IMR-90 (cell line): Measurements from ENCODE around the gene ME3. TPM values are rescaled to one million over a fixed set of nuclear protein-coding genes. Genes with fewer than 3 reads are reported as not detected.

Experiments
- ATAC-seq: fragments of 200-7000 bp; cut with Tn5 transposase; 2 replicates; pipeline ENCODE4 v1.9.1; 2020; ENCODE audit warnings: low read depth, mild to moderate bottlenecking, moderate library complexity
- BruUV-seq: library from RNA; stranded (reverse); fragments of 400-500 nt; replicated peaks from 2 replicates; lab custom pipeline; 2021; lab: Mats Ljungman, UMichigan
- CTCF ChIA-PET: fragments of 300-600 bp; formaldehyde crosslinking; extraction: SDS; loops from one replicate; lab custom pipeline; 2021; ENCODE audit warnings: antibody characterized with exemption; lab: Yijun Ruan, JAX
- POLR2A ChIA-PET: fragments of 300-600 bp; sonication (Branson Sonifier 250); formaldehyde crosslinking; loops from one replicate; lab custom pipeline; 2022; ENCODE audit warnings: antibody characterized with exemption; ENCODE audit not compliant: unreplicated experiment; lab: Charles Lee
- DNase-seq: peaks from one replicate; pipeline ENCODE4 v3.0.0; 2013
- H2AFZ ChIP-seq: replicated peaks from 2 replicates; pipeline ENCODE3; 2013; ENCODE audit warnings: low read length, mild to moderate bottlenecking; ENCODE audit not compliant: poor library complexity
- H2AK5ac ChIP-seq: 2 replicates; pipeline ENCODE4 v1.6.1; 2013; ENCODE audit warnings: low read depth, low read length, inconsistent platforms
- H2AK9ac ChIP-seq: replicated peaks from 2 replicates; pipeline ENCODE3; 2013; ENCODE audit warnings: mild to moderate bottlenecking, low read depth, low read length, moderate library complexity; ENCODE audit not compliant: poor library complexity
- H2BK120ac ChIP-seq: 2 replicates; pipeline ENCODE4 v1.6.1; 2013; ENCODE audit warnings: low read depth, low read length, inconsistent platforms
- H2BK15ac ChIP-seq: 3 replicates; pipeline ENCODE4 v1.6.1; 2013; ENCODE audit warnings: low read depth, low read length, inconsistent platforms
- H2BK20ac ChIP-seq: 2 replicates; pipeline ENCODE4 v1.6.1; 2013; ENCODE audit warnings: low read depth, mild to moderate bottlenecking, inconsistent platforms, low read length, moderate library complexity
- H2BK5ac ChIP-seq: 2 replicates; pipeline ENCODE4 v1.6.1; 2013; ENCODE audit warnings: mild to moderate bottlenecking, low read depth, low read length, inconsistent platforms; ENCODE audit not compliant: poor library complexity, severe bottlenecking
- H3K14ac ChIP-seq: replicated peaks from 2 replicates; pipeline ENCODE4 v1.6.1; 2013; ENCODE audit warnings: low read depth, low read length, inconsistent platforms
- H3K18ac ChIP-seq: 2 replicates; pipeline ENCODE4 v1.6.1; 2013; ENCODE audit warnings: low read depth, low read length, control low read depth
- H3K23ac ChIP-seq: 2 replicates; pipeline ENCODE4 v1.6.1; 2013; ENCODE audit warnings: low read depth, low read length, inconsistent platforms
- H3K27ac ChIP-seq: 2 replicates; pipeline ENCODE4 v1.5.1; 2013; ENCODE audit warnings: mild to moderate bottlenecking, control low read depth, low read length; ENCODE audit not compliant: insufficient read depth
- H3K27me3 ChIP-seq: 2 replicates; pipeline ENCODE4 v1.6.1; 2013; ENCODE audit warnings: low read length; ENCODE audit not compliant: control insufficient read depth, insufficient read depth
- H3K36me3 ChIP-seq: 2 replicates; pipeline ENCODE4 v1.6.1; 2013; ENCODE audit warnings: low read length, mixed read lengths; ENCODE audit not compliant: control insufficient read depth, insufficient read depth
- H3K4ac ChIP-seq: 2 replicates; pipeline ENCODE4 v1.6.1; 2013; ENCODE audit warnings: low read depth, low read length, inconsistent platforms
- H3K4me1 ChIP-seq: 2 replicates; pipeline ENCODE4 v1.6.1; 2013; ENCODE audit warnings: low read length, mixed read lengths; ENCODE audit not compliant: control insufficient read depth, insufficient read depth
- H3K4me2 ChIP-seq: 2 replicates; pipeline ENCODE4 v1.6.1; 2013; ENCODE audit warnings: low read depth, mild to moderate bottlenecking, control low read depth, low read length, moderate library complexity
- H3K4me3 ChIP-seq: 2 replicates; pipeline ENCODE4 v1.5.1; 2013; ENCODE audit warnings: low read depth, mild to moderate bottlenecking, control low read depth, low read length, moderate library complexity; ENCODE audit not compliant: insufficient read depth
- H3K56ac ChIP-seq: 2 replicates; pipeline ENCODE4 v1.6.1; 2013; ENCODE audit warnings: low read length, inconsistent platforms; ENCODE audit not compliant: insufficient read depth; ENCODE audit errors: extremely low read depth
- H3K79me1 ChIP-seq, 2 experiments: 2 replicates each; pipeline ENCODE4 v1.6.1; 2013; ENCODE audit warnings: low read length in 2 of 2, inconsistent platforms in 1 of 2, low read depth in 1 of 2
- H3K9ac ChIP-seq: 2 replicates; pipeline ENCODE4 v1.6.1; 2013; ENCODE audit warnings: low read depth, low read length, control low read depth
- H3K9me1 ChIP-seq: 2 replicates; pipeline ENCODE4 v1.6.1; 2013; ENCODE audit warnings: low read length, inconsistent platforms; ENCODE audit not compliant: insufficient read depth
- H3K9me3 ChIP-seq: 2 replicates; pipeline ENCODE4 v1.6.1; 2013; ENCODE audit warnings: low read length; ENCODE audit not compliant: control insufficient read depth, insufficient read depth
- H4K20me1 ChIP-seq: 2 replicates; pipeline ENCODE4 v1.6.1; 2013; ENCODE audit warnings: low read length, inconsistent platforms; ENCODE audit not compliant: insufficient read depth
- H4K5ac ChIP-seq: 2 replicates; pipeline ENCODE4 v1.6.1; 2013; ENCODE audit warnings: mild to moderate bottlenecking, low read depth, low read length, control low read depth
- H4K8ac ChIP-seq, 2 experiments: 2 replicates each; pipeline ENCODE4 v1.6.1; 2013; ENCODE audit warnings: low read depth in 2 of 2, low read length in 2 of 2, control low read depth in 1 of 2, inconsistent platforms in 1 of 2
- H4K91ac ChIP-seq: 2 replicates; pipeline ENCODE4 v1.6.1; 2013; ENCODE audit warnings: low read depth, low read length, inconsistent platforms; ENCODE audit not compliant: insufficient read depth
- POLR2A ChIP-seq: IDR thresholded peaks from 2 replicates; pipeline ENCODE4 v1.6.1; 2012; ENCODE audit warnings: mild to moderate bottlenecking, low read depth, low read length
- RFX5 ChIP-seq: IDR thresholded peaks from 2 replicates; pipeline ENCODE4 v1.8.0; 2012; ENCODE audit warnings: low read depth, mild to moderate bottlenecking, low read length, moderate library complexity
- WGBS, 2 experiments: methylation state at CpG; one replicate each; pipeline versions ENCODE4 v1.1.5 to v1.1.7; 2013; ENCODE audit warnings: missing lambda C conversion rate in 2 of 2; ENCODE audit not compliant: insufficient read length in 1 of 2; ENCODE audit errors: extremely low coverage in 2 of 2; 5-methylcytosine and 5-hydroxymethylcytosine counted together
- dilution Hi-C: fragments of 300-500 bp; cut with HindIII; formaldehyde crosslinking; loops from one replicate; pipeline ENCODE4 v1.14.3; 2018; ENCODE audit warnings: low sequenced_read_pairs; ENCODE audit not compliant: unreplicated experiment
- in situ Hi-C: fragments of 300-500 bp; cut with MboI; formaldehyde crosslinking; loops from 3 replicates; pipeline ENCODE4 v1.14.3; 2019; ENCODE audit warnings: low sequenced_read_pairs, inconsistent platforms, mixed read lengths
- intact Hi-C: fragments of 100-400 bp; cut with micrococcal nuclease; formaldehyde crosslinking; loops from 2 replicates; pipeline ENCODE4 v1.10.0; 2022
- polyA plus RNA-seq, 3 experiments: library from polyadenylated mRNA; depleted of rRNA; stranded (reverse); fragments of >200 nt; gene quantifications; 2 replicates each; pipeline ENCODE4 v1.2.3, GENCODE V29; 2012; ENCODE audit warnings: low replicate concordance in 1 of 3
- total RNA-seq: library from RNA; depleted of rRNA; stranded (reverse); fragments of >200 nt; gene quantifications from 2 replicates; pipeline ENCODE4 v1.2.3, GENCODE V29; 2012

Gene ME3
- total and polyA plus RNA-seq, 2 of the 4 experiments (the other 2 are of a cell fraction) = 7.8 to 9.0 TPM

DNA sequence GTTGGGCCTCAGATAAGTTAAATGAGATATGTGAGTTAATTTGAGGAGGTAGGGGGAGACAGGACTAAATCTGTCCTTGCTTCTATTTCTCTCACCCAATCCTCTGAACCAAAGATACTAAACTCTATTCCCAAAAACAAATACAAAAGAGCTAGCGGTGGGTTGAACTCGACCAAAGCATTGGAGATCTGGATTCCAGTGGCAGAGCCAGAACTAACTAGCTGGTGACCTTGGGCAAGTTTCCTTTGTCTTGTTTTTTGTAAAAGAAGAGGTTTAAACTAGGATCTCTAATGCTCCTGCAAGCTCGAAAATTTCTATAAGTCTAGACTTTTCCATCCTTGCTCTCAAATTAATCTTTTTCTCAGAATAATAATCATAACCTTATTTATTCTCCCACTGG lies 1.5 kb downstream of the ME3 start:
- CTCF ChIA-PET = interaction anchor here (1.1 to 1.7 kb wide), 3 partner anchors 10 to 128 kb away, joined by 3 to 7 read pairs (median 3); no protein-coding TSS in a partner anchor

More for the DNA sequence above, 1.5 kb downstream of the ME3 start:
- H2BK120ac ChIP-seq = peak overlapping the region; percentile 94; the same call in 1 of the 2 replicates
- peak overlapping the region; percentile 54; the same call in 1 of the 2 replicates for H3K9ac ChIP-seq
- no peak overlapping the region for H2AK9ac ChIP-seq
- H3K4ac ChIP-seq = no peak overlapping the region
- H3K56ac ChIP-seq = no peak overlapping the region
- H3K36me3 ChIP-seq = no peaks in the 10 kb centered on the region
- TF ChIP-seq RFX5 (no peak), POLR2A (no peak)
- 0 out of 2 replicates have a peak, but pooled peaks cover 2% of the 10 kb centered on the region for H3K4me1 ChIP-seq
- H3K27ac ChIP-seq = no peak overlapping the region
- in situ Hi-C loops = loop anchor here (5.0 kb wide), 1 partner anchor 131 kb away; the partner anchor contains the start of gene PRSS23
- no TSS peak for BruUV-seq
- ATAC-seq = no peak
- no peak for DNase-seq
- H2AK5ac ChIP-seq = no peak overlapping the region
- H3K4me2 ChIP-seq = peak overlapping the region; percentile 81; the same call in 1 of the 2 replicates
- H2BK15ac ChIP-seq = 0 out of 3 replicates have a peak overlapping the region, but pooled peaks have one; percentile 62
- H3K18ac ChIP-seq = no peak overlapping the region
- no peak overlapping the region for H4K5ac ChIP-seq
- H4K20me1 ChIP-seq = no peaks in the 10 kb centered on the region
- no peak overlapping the region for H3K23ac ChIP-seq
- no peak overlapping the region for H4K91ac ChIP-seq
- no CpG with 5 or more reads among the region's 3 CpGs for WGBS, 2 experiments
- H2BK20ac ChIP-seq = no peak overlapping the region; the same call in 1 of the 2 replicates
- 0 out of 2 replicates have a peak overlapping the region, but pooled peaks have one; percentile 53 for H3K14ac ChIP-seq
- H3K79me1 ChIP-seq = peaks cover 0 to 5% of the 10 kb centered on the region in 2 experiments; a peak in 2 of 4 replicates
- intact Hi-C loops = loop anchor here (2.0 to 10.0 kb wide), 4 partner anchors 62 to 244 kb away; no protein-coding TSS in a partner anchor
- no peak overlapping the region for H2AFZ ChIP-seq
- no peaks in the 10 kb centered on the region for H3K27me3 ChIP-seq
- H2BK5ac ChIP-seq = no peak overlapping the region
- H3K9me3 ChIP-seq = no peaks in the 10 kb centered on the region
- peak overlapping the region in 1 of 2 experiments; percentile 86; a peak in 1 of 4 replicates for H4K8ac ChIP-seq
- H3K9me1 ChIP-seq = no peaks in the 10 kb centered on the region; the same call in 1 of the 2 replicates
- POLR2A ChIA-PET = no interaction called here
- no peak overlapping the region for H3K4me3 ChIP-seq
- dilution Hi-C loops = no loop called here
